Body of pancreas (tissue), 4 donors: ENCODE data around the gene DYNC1LI1. TPM values are rescaled to one million over a fixed set of nuclear protein-coding genes. Genes with fewer than 3 reads are reported as not detected.
A peak's percentile ranks its signal among the peaks of the same experiment; 100 is the strongest.

Experiments
- ATAC-seq: fragments of 150-250 bp; one replicate; pipeline ENCODE4 v1.9.1; 2016
- DNase-seq, 4 donors: peaks; one replicate each; pipeline ENCODE4 v3.0.0-alpha.2; 2019
- H3K27ac ChIP-seq, 4 donors: fragments of 200-600 bp; sonication (generic); 1 replicate in 3 of 4; 2 replicates in 1 of 4; pipeline versions ENCODE4 v1.5.1 to v1.6.1; 2016 to 2019; ENCODE audit warnings: mild to moderate bottlenecking in 1 of 4, mixed read lengths in 1 of 4, moderate library complexity in 1 of 4
- H3K27me3 ChIP-seq, 2 donors: fragments of 200-600 bp; sonication (generic); one replicate each; pipeline ENCODE4 v1.6.0; 2016; ENCODE audit warnings: mild to moderate bottlenecking in 1 of 2
- H3K36me3 ChIP-seq, 2 donors: fragments of 200-600 bp; sonication (generic); replicated peaks in 1 of 2; 2 replicates each; pipeline ENCODE4 v1.5.1; 2016; ENCODE audit warnings: low read depth in 2 of 2; ENCODE audit not compliant: insufficient read depth in 1 of 2
- H3K4me1 ChIP-seq: fragments of 200-600 bp; sonication (generic); one replicate; pipeline ENCODE4 v1.6.0; 2016
- H3K4me3 ChIP-seq, 2 donors: fragments of 200-600 bp; sonication (generic); 1 replicate in 1 of 2; 2 replicates in 1 of 2; pipeline ENCODE4 v1.5.1; 2016 to 2019
- H3K9me3 ChIP-seq, 3 donors: fragments of 200-600 bp; sonication (generic); 1 replicate in 2 of 3; 2 replicates in 1 of 3; pipeline ENCODE4 v1.5.1; 2016
- CTCF ChIP-seq, 7 experiments: fragments of 450-650 bp in 4 of 7; fragments of 200-600 bp in 3 of 7; sonication (generic) in 3 of 7; IDR thresholded peaks; one replicate each; pipeline ENCODE4 v1.5.1; 2016 to 2019; ENCODE audit warnings: antibody characterized with exemption in 7 of 7
- POLR2A ChIP-seq, 3 donors: fragments of 450-650 bp; IDR thresholded peaks; one replicate each; pipeline ENCODE4 v1.6.1; 2016; ENCODE audit warnings: antibody characterized with exemption in 3 of 3, mild to moderate bottlenecking in 2 of 3
- WGBS, 2 donors: methylation state at CpG; one replicate each; pipeline ENCODE4 v1.1.5; 2017; 5-methylcytosine and 5-hydroxymethylcytosine counted together
- intact Hi-C: fragments of 100-400 bp; cut with DNase I; formaldehyde crosslinking; loops from one replicate; pipeline ENCODE4 v1.15.1; 2023
- total RNA-seq, 2 donors: library from RNA; depleted of rRNA; stranded (reverse); fragments of >200 nt; gene quantifications; one replicate each; pipeline ENCODE4 v1.1.0, GENCODE V29; 2016

Gene DYNC1LI1
- total RNA-seq, 2 donors from 2014 or later = 7.6 to 16.3 TPM

- no peak for DNase-seq
- intact Hi-C loops = no loop called here
- Histone ChIP-seq H3K36me3 (no peaks in the 10 kb centered on the region), H3K27me3 (no peaks in the 10 kb centered on the region), H3K9me3 (no peaks in the 10 kb centered on the region), H3K4me3 (no peak overlapping the region), H3K4me1 (peaks cover 16% of the 10 kb centered on the region), H3K27ac (no peak overlapping the region)
- WGBS, 2 donors = 86% methylated on average over 3 of the region's 3 CpGs
- TF ChIP-seq CTCF (IDR thresholded peaks at IDR 0.05) (no peak), POLR2A (IDR thresholded peaks at IDR 0.05) (no peak)
- no peak for ATAC-seq
These were observed 35.6 kb upstream of the DYNC1LI1 start for GRCh38 chr3:32606277-32606676.

- ATAC-seq (no peak), DNase-seq (peak in 3 of 4 donors; percentile 8 to 50 (median 21))
- Histone ChIP-seq H3K4me3 (no peak overlapping the region), H3K27me3 (no peaks in the 10 kb centered on the region), H3K4me1 (peaks cover 22% of the 10 kb centered on the region), H3K9me3 (no peaks in the 10 kb centered on the region), H3K27ac (no peak overlapping the region), H3K36me3 (no peaks in the 10 kb centered on the region)
- intact Hi-C loops = no loop called here
- WGBS, 2 donors = 16 to 19% methylated on average over 4 of the region's 4 CpGs
- TF ChIP-seq CTCF (IDR thresholded peaks at IDR 0.05) (no peak), POLR2A (IDR thresholded peaks at IDR 0.05) (no peak)
These were observed 32.4 kb upstream of the DYNC1LI1 start for GRCh38 chr3:32603064-32603463.

GRCh38 chr3:32602206-32602605 is 31.5 kb upstream of the DYNC1LI1 start:
- H3K36me3 ChIP-seq = no peaks in the 10 kb centered on the region
- H3K4me3 ChIP-seq = no peak overlapping the region
- H3K9me3 ChIP-seq = no peaks in the 10 kb centered on the region
- WGBS, 2 donors = 93 to 94% methylated on average over 5 to 6 of the region's 7 CpGs
- TF ChIP-seq CTCF (IDR thresholded peaks at IDR 0.05) (no peak), POLR2A (IDR thresholded peaks at IDR 0.05) (no peak)
- no peak overlapping the region for H3K27ac ChIP-seq
- no peak for ATAC-seq
- peaks cover 22% of the 10 kb centered on the region for H3K4me1 ChIP-seq
- intact Hi-C loops = no loop called here
- DNase-seq = no peak
- no peaks in the 10 kb centered on the region for H3K27me3 ChIP-seq

- ATAC-seq = no peak
These were observed 31.1 kb upstream of the DYNC1LI1 start for GRCh38 chr3:32601722-32602121.

More at GRCh38 chr3:32601722-32602121, 31.1 kb upstream of the DYNC1LI1 start:
- peaks cover 22% of the 10 kb centered on the region for H3K4me1 ChIP-seq
- no peaks in the 10 kb centered on the region for H3K36me3 ChIP-seq
- H3K9me3 ChIP-seq = no peaks in the 10 kb centered on the region
- H3K27me3 ChIP-seq = no peaks in the 10 kb centered on the region
- no peak overlapping the region for H3K4me3 ChIP-seq
- 55 to 64% methylated on average over 3 of the region's 3 CpGs for WGBS, 2 donors
- TF ChIP-seq POLR2A (IDR thresholded peaks at IDR 0.05) = no peak
- no peak for TF ChIP-seq CTCF (IDR thresholded peaks at IDR 0.05)
- H3K27ac ChIP-seq = no peak overlapping the region
- intact Hi-C loops = no loop called here
- DNase-seq = no peak
